HCT116 (cell line): ENCODE measurements around the gene PRAF2.

Experiments
- CTCF ChIP-seq, 3 experiments: fragments of 200-600 bp in 1 of 3; sonication (generic) in 1 of 3; IDR thresholded peaks in 2 of 3; conservative IDR thresholded peaks in 1 of 3; 2 replicates each; pipeline ENCODE4 v1.5.1; 2012 to 2017; ENCODE audit warnings: low read depth in 2 of 3, low read length in 2 of 3, antibody characterized with exemption in 1 of 3, borderline replicate concordance in 1 of 3, control low read depth in 1 of 3, mild to moderate bottlenecking in 1 of 3, mixed read lengths in 1 of 3, mixed run types in 1 of 3, moderate library complexity in 1 of 3; ENCODE audit not compliant: insufficient read depth in 1 of 3
- EZH2 ChIP-seq: fragments of 200-600 bp; sonication (generic); IDR thresholded peaks from 2 replicates; pipeline ENCODE4 v1.6.1; 2017; ENCODE audit warnings: antibody characterized with exemption, mixed run types
- REST ChIP-seq: IDR thresholded peaks from 2 replicates; pipeline ENCODE4 v1.6.1; 2012; ENCODE audit warnings: low read depth

GRCh38 chrX:49061490-49061889 is 12.3 kb downstream of the PRAF2 start:
- TF ChIP-seq REST: no peak
- TF ChIP-seq CTCF (IDR thresholded peaks at IDR 0.05 in 2 of 3, conservative IDR thresholded peaks at IDR 0.05 in 1 of 3; ENCODE audit: borderline replicate concordance in 1 of 3, insufficient read depth in 1 of 3, low read depth in 2 of 3, low read length in 2 of 3): no peak
- no peak for TF ChIP-seq EZH2
